NCI-H69 (cell line): ENCODE measurements around the gene LDHAL6B.
"Not testable (repeated sequence)": the region's sequence is repeated elsewhere in the genome, so short reads cannot be mapped to it uniquely, and the experiment has no call there.

Experiments used
- DNase-seq: peaks from one replicate; lab custom pipeline; 2025; lab: John Stamatoyannopoulos, UW

Gene LDHAL6B

DNA sequence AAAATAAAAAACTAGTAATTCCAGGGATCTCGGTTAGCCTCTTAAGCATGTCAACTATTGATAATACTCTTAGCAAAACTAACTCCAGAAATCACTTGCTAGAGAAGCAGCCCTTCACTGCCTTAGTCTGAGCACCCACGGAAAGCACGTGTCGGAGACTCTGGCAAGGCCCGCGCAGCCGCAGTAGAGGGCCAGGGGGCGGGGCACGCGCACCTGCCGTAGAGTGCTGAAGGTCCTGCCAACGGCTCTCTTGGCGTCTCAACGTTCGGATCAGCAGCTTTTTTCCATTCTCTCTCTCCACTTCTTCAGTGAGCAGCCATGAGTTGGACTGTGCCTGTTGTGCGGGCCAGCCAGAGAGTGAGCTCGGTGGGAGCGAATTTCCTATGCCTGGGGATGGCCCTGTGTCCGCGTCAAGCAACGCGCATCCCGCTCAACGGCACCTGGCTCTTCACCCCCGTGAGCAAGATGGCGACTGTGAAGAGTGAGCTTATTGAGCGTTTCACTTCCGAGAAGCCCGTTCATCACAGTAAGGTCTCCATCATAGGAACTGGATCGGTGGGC, at the start of gene LDHAL6B:
LDHAL6B (plus strand) TSS at position 221 of the 561 bp plus-strand sequence; CDS start at position 319, 98 bp downstream.
- DNase-seq, result no peak

DNA sequence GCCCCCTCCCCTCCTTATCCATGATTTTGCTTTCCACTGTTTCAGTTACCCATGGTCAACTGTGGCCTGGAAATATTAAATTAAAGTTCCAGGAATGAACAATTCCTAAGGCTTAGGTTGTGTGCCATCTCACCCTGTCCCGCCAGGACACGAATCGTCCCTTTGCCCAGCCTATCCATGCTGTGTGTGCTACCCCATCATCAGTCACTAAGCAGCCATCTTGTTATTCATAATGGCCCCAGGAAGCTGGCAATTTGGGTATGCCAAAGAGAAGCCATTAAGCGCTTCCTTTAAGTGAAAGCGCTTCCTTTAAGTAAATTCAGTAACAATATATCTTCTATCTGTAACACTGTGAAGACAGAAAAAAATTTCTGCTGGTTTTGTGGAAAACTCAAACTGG, 49.2 kb upstream of the LDHAL6B start:
- no peak for DNase-seq

DNA sequence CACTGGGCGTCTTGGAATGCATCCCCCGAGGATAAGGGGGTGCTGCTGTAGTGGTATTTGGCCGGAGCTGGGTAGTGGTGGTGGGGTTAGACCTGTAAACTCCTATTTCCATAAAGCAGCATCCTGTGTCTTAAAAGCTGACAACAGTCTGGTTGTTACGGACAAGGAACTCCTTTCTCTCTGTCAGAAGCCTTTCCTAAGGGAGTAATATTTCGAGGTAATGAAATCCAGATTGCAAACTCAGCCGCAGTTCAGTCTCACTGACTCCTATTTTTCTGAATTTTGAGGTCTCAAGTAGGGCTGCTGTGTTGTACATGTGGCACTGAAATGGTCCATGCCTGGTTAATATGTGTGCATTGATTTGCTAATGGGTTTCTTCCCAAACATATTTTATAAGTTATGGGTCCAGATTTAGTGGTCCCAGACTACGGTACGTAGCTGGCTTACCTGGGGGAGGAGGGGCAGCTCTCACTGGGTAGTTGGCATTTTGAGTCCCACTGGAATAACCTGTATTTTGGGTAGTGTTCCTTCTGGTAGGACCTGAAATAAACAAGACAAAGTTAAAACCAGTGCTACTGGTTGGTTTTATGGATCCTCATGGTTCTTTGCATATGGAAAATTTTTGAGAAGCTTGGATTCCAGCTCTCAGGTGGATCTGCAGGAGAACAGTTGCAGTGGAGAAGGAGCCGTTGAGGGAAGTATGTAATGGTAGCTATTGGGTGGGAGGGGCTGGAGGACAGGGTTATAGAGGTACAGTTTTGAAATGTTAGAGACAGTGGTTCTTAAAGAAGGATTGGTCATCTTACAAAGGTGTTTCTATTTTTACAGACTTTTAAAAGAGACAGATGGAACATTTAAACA, 48.6 kb upstream of the LDHAL6B start:
- DNase-seq, result no peak

DNA sequence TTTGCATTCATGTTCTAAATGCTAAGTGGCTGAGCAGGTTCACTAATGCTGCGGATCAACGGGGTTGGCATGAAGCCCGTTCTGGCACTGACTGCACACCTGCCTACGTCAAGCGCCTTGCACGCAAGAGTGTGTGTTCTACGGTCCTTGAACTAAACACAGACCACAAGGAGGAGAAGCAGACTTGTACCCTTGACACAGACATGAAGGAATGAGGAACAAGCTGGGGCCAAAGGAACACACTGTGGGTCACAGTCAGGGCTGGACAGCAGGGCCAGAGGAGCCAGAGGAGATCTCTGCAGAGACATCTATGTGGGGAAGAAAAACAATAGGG, 48.0 kb upstream of the LDHAL6B start:
- no peak for DNase-seq

DNA sequence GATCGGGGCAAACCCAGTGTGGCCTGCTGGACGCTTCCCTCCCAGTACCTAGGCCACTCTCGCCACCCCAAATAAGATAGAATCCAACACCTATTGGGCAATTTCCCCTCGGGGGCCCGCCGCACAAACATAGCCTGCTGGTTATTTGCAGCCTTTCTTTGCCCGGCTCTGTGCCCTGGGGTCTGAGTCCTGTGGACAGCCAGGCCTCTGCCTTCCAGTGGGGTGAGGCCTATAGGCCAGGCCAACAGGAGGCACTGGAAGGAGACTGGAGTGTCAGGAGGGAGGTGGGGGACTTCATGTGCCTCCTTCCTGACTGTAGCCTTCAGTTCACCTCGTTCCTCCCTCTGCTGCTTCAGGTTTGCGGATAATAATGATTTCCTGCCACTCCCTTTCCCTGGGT, 47.4 kb upstream of the LDHAL6B start:
- DNase-seq, result no peak

DNA sequence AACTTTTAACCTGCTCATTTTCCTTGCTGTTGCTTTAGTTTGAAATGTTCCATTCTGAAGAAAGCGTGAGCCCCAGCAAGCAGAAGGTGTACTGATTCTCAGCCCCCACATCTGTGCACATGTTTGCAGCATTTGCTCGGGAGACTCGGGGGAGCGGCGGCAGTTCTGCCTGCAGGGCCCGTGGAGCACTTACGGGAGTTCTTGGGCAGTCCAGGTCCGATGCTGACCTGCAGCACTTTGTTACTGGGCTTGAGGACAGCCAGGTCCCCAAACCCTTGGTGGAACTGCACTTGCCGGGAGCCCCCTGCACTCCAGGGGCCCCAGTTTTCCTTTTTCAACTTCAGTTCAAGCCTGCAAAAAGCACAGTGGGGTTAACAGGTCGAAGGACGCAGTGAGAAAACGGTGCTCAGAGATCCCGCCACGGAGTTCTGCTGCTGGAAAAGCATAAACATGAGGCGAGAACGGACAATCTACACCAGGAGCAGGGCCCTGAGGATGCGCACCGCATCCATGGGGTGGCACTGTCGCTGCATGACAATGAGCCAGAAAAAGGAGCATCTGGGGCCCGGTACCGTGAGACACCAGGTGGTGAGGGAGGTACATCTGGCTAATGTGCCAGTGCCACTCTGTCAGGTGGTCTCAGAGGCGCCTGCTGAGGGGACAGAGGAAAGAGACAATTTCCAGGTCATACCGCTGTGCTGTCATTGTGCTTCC, 45.6 kb upstream of the LDHAL6B start:
- DNase-seq, result peak; percentile 94

DNA sequence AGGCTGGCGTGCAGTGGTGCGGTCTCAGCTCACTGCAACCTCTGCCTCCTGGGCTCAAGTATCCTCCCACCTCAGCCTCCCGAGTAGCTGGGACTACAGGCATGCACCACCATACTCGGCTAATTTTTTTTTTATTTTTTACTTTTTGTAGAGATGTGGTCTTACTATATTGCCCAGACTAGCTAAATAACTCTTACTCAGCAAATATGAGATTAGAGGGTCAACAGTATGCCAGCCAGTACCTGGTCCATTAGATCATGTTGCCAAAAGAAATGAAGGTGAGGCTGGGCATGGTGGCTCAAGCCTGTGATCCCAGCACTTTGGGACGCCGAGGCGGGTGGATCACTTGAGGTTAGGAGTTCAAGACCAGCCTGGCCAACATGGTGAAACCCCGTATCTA, 44.6 kb upstream of the LDHAL6B start:
- DNase-seq, result not testable (repeated sequence)

DNA sequence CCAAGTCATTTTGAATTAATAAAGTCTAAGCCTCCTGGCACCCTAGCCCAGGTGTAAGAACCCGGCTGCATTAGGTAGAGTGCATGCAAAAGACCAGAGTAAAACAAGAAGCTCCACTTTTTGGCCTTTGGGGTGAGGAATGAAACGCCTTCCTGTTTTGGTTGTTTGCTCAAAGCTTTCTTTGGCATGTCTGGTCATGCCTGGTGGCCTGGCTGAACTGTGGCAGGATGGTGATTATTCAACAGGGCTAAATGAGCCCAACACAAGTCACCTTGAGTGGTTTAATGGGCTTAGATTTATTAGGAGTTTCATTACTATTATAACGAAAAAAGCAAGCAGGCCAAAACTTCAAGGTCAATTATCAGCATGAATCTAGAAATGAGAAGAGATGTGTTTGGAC, 40.9 kb upstream of the LDHAL6B start:
- peak; percentile 92 for DNase-seq

DNA sequence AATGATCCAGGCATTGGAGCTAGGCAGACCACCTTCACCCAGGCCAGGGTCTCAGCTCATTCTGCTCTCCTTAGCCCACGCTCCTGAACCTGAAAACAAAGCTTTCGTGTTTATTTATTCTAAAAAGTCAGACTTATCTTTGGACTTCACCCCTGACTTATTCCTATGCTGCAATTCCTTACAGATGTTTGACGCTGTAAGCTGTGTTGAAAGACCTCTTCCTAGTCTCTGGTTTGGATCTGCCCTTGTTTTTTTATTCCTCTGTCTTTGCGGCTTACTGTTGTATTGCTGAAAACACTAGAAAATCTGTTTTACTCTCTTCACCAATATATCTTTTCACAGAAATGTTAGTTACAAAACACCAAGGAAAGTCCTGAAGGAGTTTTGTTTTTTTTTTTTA, 40.5 kb upstream of the LDHAL6B start:
- no peak for DNase-seq

DNA sequence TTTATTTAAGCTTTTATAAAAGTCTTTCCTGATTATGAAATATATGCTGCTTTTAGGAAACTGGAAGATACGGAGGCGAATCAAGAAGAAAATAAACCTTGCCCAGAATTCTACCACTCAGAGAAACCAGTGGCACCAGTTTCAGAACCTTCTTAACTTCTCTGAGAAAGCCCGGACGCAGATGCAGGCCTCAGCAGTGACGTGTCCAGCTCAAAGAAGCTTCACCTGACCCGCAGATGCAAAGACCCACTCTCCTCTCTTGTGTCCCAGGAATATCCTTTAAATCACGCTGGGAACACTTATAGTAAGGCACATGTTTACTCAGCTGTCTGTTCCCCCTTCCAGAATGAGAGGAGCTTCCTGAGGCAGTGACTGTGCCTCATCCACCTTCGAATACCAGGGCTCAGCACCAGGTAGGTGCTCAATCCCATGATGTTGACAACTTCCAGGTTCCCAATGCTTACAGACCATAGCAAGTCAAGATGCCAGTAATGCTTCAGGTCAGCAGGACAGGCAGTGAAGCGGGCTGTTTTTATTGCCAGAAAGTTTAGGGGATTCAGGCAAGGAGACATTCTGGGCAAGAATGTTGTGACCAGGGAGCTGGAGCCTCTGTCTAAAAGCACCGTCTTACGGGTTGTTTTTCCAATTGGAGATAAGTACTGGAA, 39.9 kb upstream of the LDHAL6B start:
- DNase-seq, result peak; percentile 83

DNA sequence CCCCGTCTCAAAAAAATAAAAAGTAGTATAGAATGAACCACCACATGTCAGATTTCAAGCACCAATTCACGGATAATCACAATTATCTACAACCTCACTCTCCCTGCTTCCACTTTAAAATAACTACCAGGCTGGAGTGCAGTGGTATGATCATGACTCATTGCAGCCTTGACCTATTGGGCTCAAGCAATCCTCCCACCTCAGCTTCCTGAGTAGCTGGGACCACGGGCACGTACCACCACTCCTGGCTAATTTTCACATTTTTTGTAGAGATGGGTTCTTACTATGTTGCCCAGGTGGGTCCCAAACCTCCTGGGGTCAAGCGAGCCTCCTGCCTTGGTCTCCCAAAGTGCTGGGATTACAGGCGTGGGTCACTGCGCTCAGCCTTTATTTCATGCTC, 38.1 kb upstream of the LDHAL6B start:
- DNase-seq, result no peak

DNA sequence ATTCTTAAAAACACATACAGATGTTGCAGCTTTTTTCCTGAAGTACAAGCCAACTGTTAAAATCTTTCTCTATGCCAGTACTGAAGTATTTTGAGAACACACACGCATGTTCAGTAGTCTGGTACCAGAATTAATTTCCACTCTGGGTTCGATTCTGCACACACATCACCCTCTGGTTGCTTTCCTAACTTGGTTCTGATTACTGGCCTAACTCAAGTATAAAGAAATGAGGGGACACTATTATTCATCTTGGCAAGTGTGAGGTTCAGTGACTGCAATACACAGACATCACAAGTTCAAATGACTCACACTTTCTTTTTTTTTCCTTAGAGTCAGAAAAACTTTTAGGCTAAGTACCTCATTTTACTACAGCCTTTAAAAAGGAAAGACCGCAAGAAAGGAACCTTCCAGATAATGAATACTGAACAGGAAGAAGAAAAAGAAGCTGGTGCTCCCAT, 37.4 kb upstream of the LDHAL6B start:
- no peak for DNase-seq

DNA sequence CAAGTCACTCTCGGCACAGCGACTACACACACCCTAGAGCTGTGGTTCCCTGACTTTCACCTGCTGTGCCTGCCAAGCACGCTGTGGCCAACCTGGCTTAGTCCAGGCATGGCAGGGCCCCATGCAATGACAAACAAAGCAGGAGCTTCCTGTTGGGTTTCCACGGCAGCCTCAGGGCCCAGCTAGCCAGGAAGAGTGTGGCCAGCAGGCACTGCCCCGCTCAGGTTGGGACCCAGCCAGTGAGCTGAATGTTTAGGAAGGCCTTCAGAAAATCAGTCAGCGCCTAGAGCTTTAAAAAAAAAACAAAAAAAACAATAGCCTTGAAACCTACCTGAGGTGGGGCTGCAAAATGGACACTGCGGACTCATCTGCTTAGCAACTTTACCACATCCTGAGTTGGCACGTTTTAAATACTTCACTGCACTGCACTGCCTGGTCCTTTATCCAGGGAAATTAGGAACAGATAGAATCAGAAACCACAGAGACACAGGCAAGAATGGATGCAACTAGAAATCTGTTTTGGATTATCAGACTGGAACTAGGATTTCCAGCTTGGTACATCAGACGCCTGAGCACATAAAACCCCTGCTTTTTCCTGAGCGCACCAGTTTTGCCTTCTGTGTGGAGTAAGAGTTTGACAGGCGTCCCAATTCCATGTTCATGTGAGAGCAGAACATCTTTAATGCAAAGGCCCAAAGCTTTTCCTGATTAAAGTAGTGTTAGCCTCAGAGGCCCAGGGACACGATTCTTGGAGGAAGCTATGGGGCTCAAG, 36.2 kb upstream of the LDHAL6B start:
- peak; percentile 93 for DNase-seq

DNA sequence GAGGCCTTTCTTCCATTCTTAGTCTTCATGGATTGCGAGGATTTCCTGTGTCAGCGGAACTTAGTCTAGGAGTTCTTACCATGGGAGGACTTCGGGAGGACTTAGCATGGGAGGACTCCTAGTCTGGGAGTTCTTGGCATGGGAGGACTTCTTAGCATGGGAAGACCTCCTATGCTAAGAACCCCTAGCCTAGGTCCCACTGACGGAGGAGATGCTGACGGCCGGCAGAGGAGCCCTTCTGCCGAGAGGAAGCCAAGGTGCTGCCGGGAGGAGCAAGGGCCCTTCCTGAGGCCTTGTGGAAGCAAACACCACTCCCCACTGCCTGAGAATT, 35.6 kb upstream of the LDHAL6B start:
- DNase-seq, result no peak

DNA sequence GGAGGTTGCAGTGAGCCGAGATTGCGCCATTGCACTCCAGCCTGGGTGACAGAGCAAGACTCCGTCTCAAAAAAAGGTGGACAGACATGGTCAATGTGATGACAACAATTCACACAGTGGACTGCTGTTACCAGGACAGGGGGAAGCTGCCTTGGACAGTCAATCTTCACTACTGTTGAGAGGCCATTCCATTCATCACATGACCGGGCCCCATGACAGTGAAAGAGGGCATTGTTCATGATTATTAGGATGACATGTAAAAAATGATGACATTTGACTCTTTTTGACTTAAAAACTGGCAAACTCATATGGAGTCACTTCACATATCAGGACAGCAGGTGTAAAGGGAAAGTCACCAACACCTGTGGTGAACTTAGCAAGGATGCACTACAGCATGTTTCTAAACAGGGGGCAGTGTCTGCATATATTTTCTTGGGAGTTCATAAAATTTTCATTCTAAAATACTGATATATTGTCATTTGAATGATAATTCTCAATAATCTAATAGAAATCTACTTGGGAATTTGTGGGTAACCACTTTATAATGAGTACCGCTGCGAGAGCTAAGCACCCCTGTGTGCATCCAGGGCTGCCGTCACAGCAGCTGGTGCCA, 34.2 kb upstream of the LDHAL6B start:
- DNase-seq, result no peak

DNA sequence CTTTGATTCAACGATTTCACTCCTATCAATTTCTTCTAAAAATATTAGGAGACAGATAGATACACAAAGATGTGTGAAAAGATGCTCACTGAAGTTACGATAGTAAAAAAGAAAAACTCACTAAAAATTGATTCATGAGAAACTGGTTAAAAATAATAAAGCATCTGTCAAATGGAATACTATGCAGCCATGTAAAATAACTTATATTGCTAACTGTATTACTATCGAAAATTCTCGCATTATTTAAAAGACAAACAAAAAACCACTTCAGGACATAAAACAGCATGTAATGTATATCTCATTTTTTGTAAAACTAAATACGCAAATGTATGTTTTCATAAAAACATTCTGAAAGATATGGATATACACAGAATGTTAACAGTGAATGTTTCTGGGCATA, 33.4 kb upstream of the LDHAL6B start:
- no peak for DNase-seq

DNA sequence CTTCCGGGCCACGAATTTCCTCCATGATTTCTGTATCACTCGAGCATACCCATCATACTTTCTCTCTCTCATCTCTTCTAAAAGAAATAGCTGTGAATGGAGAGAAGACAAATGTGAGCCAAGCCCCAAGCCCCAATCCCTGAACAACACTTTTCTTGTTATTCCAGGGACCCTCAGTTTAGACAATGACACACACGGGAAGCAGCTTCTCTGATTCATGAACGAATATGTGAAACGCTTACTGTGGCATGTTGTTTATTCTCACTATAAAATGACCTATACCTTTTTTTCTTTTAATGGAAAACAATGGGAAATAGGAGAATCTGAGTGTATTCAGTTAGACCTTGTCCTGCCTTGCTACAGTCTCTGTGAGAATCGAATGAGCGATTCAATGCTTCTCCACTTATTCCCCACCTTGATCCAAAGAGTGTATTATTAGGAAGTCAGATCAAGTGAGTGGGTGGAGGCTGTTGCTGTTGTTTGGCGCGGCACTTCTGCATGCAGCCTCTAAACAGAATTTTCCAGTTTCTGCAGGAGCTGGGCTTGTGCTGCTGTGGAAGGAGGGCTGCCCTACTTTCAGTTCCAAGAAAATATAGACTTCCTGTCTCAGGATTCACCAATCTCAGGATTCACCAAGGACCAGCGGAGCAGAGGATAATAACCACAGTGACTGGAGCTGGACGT, 32.4 kb upstream of the LDHAL6B start:
- DNase-seq, result no peak

DNA sequence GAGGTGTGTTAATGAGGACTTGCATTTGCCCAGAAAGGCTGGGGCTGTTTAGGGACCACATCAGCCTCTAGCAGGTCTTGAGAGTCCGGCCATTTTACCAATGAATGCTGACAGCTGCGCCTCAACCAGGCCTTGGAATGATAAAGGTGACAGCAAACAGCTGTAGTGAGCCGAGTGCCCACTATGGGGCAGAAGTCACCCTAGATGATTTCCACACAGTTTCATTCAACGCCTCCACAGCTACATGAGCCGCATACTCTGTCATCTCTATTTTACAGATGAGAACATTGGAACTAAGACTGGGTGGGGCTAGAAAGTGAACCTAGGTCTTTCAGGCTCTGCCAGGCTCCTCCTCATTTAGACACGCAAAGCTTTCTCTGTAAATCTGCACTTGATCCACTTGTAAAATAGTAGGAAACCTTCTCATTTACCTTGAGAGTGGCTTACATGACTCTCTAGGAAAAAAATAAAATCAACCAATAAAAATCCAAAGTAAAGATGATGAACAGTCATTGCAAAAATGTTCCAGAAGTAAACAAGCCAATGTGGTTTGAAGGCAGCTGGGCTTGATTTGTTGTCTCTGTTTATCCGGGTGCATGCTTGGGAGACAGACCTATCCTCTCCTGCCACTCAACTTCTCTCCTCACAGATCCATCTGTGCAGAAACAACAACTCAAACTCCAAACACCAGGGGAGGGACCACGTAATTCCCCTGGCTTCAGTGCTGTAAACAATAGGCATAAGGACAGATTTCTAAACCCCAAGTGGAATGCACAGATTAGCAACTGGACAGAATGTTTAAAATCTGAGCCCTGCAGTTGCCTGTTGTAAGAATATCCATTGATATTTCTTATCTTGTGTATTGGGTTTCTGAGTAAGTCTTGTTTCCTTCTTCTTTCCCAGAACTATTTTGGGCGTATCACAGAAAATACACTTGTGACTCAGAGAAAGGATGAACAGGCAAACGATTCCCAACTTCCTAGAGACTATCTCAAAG, 31.5 kb upstream of the LDHAL6B start:
- peak; percentile 71 for DNase-seq

DNA sequence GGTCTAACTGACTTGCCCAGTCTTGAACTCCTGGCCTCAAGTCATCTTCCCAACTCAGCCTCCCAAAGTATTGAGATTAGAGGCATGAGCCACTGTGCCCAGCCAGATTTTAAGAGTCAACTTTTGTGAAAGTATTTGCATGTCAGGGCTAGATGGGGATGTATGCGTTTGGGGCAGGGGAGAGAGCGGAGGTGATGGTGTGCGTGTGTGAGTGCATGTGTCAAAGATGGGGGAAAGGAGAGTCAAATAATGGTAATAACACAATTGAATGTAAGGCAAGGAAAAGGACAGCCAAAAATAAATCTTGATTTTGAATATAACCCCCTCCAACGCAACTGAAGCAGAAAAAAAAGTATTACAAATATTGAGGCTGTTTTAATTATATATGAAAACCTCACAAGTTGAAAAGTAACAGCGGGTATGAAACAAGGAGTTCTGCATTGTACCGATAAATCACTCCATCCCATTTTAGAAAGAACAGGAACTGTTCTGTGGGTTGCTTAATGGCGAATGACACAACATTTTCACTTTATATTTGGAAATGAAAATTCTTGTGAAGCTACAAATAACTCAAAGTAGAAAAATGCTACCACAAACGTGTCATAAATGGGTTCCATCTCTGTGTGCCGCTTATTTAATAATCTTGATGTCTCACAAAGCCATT, 29.9 kb upstream of the LDHAL6B start:
- no peak for DNase-seq
